Urinary bladder (tissue), 4 donors: ENCODE measurements around the gene RNU1-4. TPM values are rescaled to one million over a fixed set of nuclear protein-coding genes. Genes with fewer than 3 reads are reported as not detected.
"Not testable (repeated sequence)": the region's sequence is repeated elsewhere in the genome, so short reads cannot be mapped to it uniquely, and the experiment has no call there.

Source experiments
- DNase-seq: peaks from one replicate; pipeline ENCODE4 v3.0.0-alpha.2; 2015; ENCODE audit errors: extremely low spot score
- H3K27ac ChIP-seq: one replicate; pipeline ENCODE4 v1.5.1; 2013; ENCODE audit warnings: low read depth, mild to moderate bottlenecking, moderate library complexity
- H3K36me3 ChIP-seq: one replicate; pipeline ENCODE4 v1.6.1; 2013; ENCODE audit warnings: mild to moderate bottlenecking, moderate library complexity; ENCODE audit not compliant: insufficient read depth
- H3K4me1 ChIP-seq: one replicate; pipeline ENCODE4 v1.6.1; 2013; ENCODE audit warnings: mild to moderate bottlenecking, moderate library complexity; ENCODE audit not compliant: insufficient read depth
- H3K4me3 ChIP-seq: one replicate; pipeline ENCODE4 v1.5.1; 2013; ENCODE audit warnings: low read depth, low read length
- WGBS: extraction: QIAGEN DNeasy Blood & Tissue Kit; methylation state at CpG from one replicate; pipeline ENCODE4 v1.1.7; 2013; 5-methylcytosine and 5-hydroxymethylcytosine counted together
- polyA plus RNA-seq: library from polyadenylated mRNA; stranded (reverse); fragments of 200-250 nt; gene quantifications from one replicate; pipeline ENCODE4 v1.2.3, GENCODE V29; 2013
- total RNA-seq: library from RNA; depleted of rRNA; stranded (reverse); fragments of >200 nt; gene quantifications from one replicate; pipeline ENCODE4 v1.2.3, GENCODE V29; 2014
- donor health status: healthy with polysubstance abuse.
- donor health status: healthy.

The RNU1-4 gene
- total and polyA plus RNA-seq, 2 donors, result under 0.01 TPM; not detected in 1

- H3K36me3 ChIP-seq, H3K4me3 ChIP-seq, DNase-seq, H3K27ac ChIP-seq, H3K4me1 ChIP-seq: not testable (repeated sequence)
- WGBS, result 23% methylated on average over 1 of the region's 7 CpGs
These were observed 37.2 kb upstream of the RNU1-4 start for GRCh38 chr1:16703141-16703540.

DNA sequence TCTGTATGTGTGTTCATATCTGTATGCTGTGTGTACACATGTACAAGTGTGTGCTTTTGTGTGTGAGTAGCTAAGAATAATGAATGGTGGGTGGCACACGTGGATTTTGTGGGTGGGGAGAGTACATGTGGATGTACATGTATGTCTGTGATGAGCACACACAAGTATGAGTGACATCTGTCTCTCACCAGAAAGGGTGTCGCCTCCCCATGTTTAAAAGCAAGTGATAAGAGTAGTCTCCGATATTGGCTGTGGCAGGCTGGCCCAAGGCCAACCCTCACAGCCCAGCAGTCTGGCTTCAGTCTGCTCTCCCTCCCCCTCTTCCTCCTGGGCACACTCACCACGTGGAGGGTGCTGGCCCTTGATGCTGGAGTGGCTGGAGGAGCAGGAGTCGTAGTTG lies 36.7 kb upstream of the RNU1-4 start:
- not testable (repeated sequence) for H3K4me3 ChIP-seq, H3K4me1 ChIP-seq, DNase-seq, H3K36me3 ChIP-seq, H3K27ac ChIP-seq
- 44% methylated on average over 3 of the region's 5 CpGs for WGBS

DNA sequence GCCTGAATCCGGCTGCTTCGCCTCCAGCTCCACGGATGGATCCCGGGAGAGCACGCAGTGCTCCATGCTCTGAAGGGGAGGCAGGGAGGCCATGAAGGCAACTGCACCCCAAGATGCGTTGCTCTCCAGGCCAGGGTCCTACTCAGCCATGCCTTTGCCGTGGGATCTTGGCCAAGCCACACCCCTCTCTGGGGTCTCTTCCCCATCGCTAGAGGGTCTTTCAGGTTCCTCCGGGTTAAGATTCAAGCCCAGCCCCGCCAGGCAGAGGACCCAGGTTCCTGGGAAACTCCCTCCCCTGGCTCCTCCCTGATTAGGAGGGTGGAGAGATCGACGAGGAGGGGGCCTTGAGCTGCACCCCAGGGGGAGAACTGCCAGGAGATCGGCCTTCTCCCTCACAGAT lies 36.2 kb upstream of the RNU1-4 start:
- H3K36me3 ChIP-seq, H3K4me3 ChIP-seq, H3K4me1 ChIP-seq, H3K27ac ChIP-seq, DNase-seq: not testable (repeated sequence)
- 77% methylated on average over 6 of the region's 13 CpGs for WGBS

DNA sequence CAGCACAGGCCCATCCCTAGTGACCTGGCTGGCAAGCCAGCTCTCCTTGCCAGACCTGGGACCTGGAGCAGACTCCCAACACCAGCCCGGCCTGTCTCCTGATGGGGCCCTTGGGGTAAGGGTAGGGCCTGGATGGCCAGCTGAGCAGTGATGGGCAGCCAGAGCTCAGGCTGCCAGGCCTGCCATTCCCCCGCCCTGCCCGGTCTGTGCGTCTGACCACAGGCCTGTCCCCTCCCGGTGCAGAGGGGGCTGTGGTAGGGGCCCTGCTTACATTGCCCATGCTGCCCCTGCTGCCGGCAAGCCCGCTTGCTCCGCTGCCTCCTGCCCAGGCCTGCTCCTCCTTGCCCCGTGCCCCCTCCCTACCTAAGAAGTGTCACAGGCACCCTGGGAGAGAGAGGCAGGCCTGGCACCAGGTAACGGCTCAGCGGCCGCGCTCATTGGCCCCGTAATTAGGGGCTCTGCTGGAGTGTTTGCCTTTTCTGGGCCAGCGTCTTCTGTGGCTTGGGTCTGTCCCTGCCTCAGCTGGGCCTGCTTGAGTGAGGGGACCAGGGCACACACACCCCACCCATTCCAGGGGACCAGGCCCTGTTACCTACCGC lies 35.7 kb upstream of the RNU1-4 start:
- not testable (repeated sequence) for H3K36me3 ChIP-seq, DNase-seq

GRCh38 chr1:16706302-16706701 lies 34.0 kb upstream of the RNU1-4 start:
- H3K36me3 ChIP-seq, H3K27ac ChIP-seq, H3K4me3 ChIP-seq, DNase-seq, H3K4me1 ChIP-seq: not testable (repeated sequence)
- WGBS, result 88% methylated on average over 4 of the region's 6 CpGs

More for the DNA sequence above, 35.7 kb upstream of the RNU1-4 start:
- not testable (repeated sequence) for H3K27ac ChIP-seq, H3K4me3 ChIP-seq, H3K4me1 ChIP-seq
- WGBS, result 82% methylated on average over 10 of the region's 16 CpGs

DNA sequence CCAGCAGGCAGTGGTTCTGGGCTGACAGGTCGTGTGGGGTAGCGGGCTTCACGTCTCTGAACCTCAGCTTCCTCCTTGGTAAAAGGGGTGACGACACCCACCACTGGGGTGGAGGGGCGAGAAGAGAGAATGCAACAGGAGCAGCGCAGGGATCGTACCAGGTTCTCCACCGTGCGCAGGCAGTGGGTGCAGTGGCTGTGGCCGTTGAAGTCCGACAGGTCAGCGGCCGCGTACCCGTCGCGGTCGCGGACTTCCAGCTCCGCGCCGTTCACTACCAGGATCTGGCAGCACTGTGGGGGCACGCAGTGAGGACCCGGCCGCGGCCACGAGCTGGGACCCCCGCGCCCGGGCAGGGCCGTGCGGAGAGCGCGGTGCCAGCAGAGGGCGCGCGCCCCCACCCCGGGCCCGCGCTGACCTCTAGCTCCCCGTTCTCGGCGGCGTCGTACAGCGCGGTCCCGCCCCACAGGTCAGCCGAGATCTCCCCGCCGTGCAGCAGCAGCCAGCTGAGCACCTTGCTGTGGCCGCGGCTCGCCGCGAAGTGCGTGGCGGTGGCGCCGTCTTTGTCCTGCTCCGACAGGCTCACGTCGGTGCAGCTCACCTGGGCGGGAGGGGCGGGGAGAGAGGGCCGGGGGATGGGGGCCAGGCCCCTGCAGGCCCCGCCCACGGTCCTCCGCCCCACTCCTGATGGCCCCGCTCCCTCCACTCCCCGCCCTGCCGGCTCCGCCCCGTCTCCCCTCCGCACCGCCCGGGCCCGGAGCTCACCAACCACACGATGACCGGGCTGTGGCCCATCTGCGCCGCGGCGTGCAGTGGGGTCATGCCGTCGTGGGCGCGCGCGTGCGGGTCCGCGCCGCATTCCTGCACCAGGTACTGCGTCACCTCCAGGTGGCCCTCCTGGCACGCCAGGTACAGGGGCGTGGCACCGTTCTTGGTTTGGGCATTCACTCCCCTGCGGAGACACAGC lies 32.9 kb upstream of the RNU1-4 start:
- H3K4me3 ChIP-seq, H3K27ac ChIP-seq, H3K4me1 ChIP-seq, DNase-seq, H3K36me3 ChIP-seq: not testable (repeated sequence)
- WGBS, result 12% methylated on average over 35 of the region's 99 CpGs

DNA sequence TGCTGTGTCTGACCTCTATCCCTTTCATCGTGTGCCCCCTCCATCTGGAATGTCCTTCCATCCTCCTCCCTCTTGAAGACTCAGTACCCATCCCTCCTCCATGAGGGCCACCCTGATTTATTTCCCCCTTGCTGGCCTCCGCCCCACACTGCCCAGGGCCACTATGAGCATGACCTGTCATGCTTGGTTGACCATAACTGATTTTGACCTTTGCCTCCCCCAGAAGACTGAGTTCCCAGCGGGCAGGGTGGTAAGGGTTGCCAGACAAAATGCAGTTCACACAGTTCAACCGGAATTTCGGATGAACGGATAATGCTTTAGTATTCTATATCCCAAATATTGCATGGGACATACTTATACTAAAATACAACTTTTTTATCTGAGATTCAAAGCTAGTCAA lies 31.6 kb upstream of the RNU1-4 start:
- not testable (repeated sequence) for DNase-seq, H3K4me3 ChIP-seq, H3K27ac ChIP-seq, H3K36me3 ChIP-seq, H3K4me1 ChIP-seq
- no CpG with 5 or more reads among the region's 6 CpGs for WGBS

- H3K4me1 ChIP-seq, H3K27ac ChIP-seq, H3K4me3 ChIP-seq, H3K36me3 ChIP-seq, DNase-seq: not testable (repeated sequence)
- WGBS, result 33% methylated on average over 3 of the region's 3 CpGs
These were observed 30.6 kb upstream of the RNU1-4 start for GRCh38 chr1:16709659-16710087.

- DNase-seq, H3K4me1 ChIP-seq, H3K36me3 ChIP-seq, H3K4me3 ChIP-seq, H3K27ac ChIP-seq: not testable (repeated sequence)
- 82% methylated on average over 11 of the region's 13 CpGs for WGBS
These were observed 29.7 kb upstream of the RNU1-4 start for GRCh38 chr1:16710618-16711017.

DNA sequence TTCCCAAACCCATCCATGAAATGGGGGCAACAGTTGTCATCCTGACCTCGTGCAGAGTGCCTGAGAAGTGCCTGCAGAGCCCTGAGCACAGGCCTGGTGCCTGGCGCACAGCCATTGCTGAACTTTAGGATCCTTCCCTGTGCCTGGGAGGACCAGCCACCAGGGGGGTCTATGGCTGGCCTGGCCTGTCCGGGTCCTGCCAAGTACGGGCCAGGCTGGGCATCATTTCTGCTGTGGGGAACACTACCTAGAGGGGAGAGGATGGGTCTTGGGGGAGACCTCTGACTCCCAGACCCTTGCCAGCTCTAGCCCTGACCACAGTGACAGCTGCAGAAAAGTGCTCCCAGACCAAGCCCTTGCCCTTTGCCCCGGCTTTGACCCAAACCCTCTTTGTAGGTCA lies 28.2 kb upstream of the RNU1-4 start:
- not testable (repeated sequence) for DNase-seq, H3K36me3 ChIP-seq, H3K27ac ChIP-seq, H3K4me3 ChIP-seq, H3K4me1 ChIP-seq
- 82% methylated on average over 3 of the region's 5 CpGs for WGBS

GRCh38 chr1:16712582-16712981 lies 27.7 kb upstream of the RNU1-4 start:
- not testable (repeated sequence) for DNase-seq, H3K4me1 ChIP-seq, H3K36me3 ChIP-seq, H3K27ac ChIP-seq, H3K4me3 ChIP-seq
- WGBS, result 76% methylated on average over 11 of the region's 14 CpGs

GRCh38 chr1:16712984-16713383 lies 27.3 kb upstream of the RNU1-4 start:
- H3K27ac ChIP-seq, H3K4me3 ChIP-seq, H3K36me3 ChIP-seq, H3K4me1 ChIP-seq, DNase-seq: not testable (repeated sequence)
- 73% methylated on average over 3 of the region's 6 CpGs for WGBS

GRCh38 chr1:16713480-16713879 lies 26.8 kb upstream of the RNU1-4 start:
- 35% methylated on average over 4 of the region's 10 CpGs for WGBS
- DNase-seq, H3K36me3 ChIP-seq, H3K4me3 ChIP-seq, H3K27ac ChIP-seq, H3K4me1 ChIP-seq: not testable (repeated sequence)

GRCh38 chr1:16716691-16717335 lies 23.5 kb upstream of the RNU1-4 start:
- Histone ChIP-seq H3K27ac (no peak overlapping the region), H3K4me3 (no peak overlapping the region), H3K36me3 (no peaks in the 10 kb centered on the region), H3K4me1 (no peaks in the 10 kb centered on the region)
- WGBS, result 83% methylated on average over 7 of the region's 7 CpGs
- DNase-seq, result no peak
